Measurements from ENCODE around the gene ANAPC4.

GRCh38 chr4:25343671-25344070 lies 33.4 kb upstream of the ANAPC4 start:
- TF ChIP-seq CTCF (conservative IDR thresholded peaks at IDR 0.05 in 1 of 2, IDR thresholded peaks at IDR 0.05 in 1 of 2; ENCODE audit: low read depth in 1 of 2, low read length in 2 of 2), result no peak
- TF ChIP-seq EZH2 (IDR thresholded peaks at IDR 0.05; ENCODE audit: low read length, missing control alignments), result no peak

All from fibroblast of lung (primary cell).